Activated CD4-positive, alpha-beta T cell treated with anti-CD3 and anti-CD28 coated beads, Interleukin-2, Interleukin-4, amounts not matched to agents 100 ng/mL and 50 ng/mL, durations not matched to agents 16 hours and 8 hours (primary cell): ENCODE data around the gene WWOX.
"Not testable (repeated sequence)": the region's sequence is repeated elsewhere in the genome, so short reads cannot be mapped to it uniquely, and the experiment has no call there.

Experiments used
- DNase-seq: peaks from one replicate; pipeline ENCODE4 v3.0.0-alpha.2; 2020; ENCODE audit warnings: low spot score

WWOX gene

DNA sequence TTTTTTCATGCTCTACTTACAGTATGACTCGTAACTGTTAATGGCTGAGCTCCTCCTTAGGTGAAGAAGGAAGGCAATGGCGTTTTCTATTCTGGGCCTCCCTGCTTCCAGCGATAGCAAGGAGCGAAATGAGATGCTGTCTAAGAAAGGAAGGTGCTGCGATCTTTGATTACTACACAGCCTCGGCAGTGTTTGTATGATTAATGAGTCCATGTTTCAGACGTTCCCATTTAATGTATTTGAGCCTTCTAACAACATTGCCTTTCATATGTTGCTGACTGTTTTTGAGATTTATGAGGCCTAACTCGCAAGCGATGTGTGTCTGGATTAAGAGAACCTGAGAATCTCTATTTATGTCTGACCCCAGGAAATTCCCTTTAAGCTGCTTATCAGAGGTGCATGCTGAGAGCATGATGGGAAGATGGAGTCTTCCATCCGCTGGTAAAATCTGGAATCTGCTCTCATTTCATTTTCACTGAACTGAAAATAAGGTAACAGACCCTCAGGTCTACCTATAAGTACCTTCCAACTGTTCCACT lies 403.4 kb downstream of the WWOX start:
- DNase-seq, result no peak

DNA sequence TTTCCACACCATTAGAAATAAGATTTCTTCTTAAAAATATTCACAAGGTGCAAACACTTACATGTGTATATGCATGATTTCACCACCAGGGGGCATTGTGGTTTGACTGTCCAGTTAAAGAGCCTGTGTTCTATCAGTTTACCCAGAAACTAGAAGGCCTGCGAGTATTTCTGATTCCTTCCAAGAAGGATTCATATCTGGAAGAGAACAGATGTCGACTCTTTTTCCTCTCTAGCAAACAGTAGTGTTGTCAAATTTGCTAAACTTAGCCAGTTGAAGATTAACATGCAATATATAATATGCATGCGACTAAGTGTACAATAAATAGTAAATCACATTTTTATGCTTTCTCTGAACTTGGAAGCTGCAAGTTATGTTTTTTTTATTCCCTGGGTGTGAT lies 404.1 kb downstream of the WWOX start:
- DNase-seq, result peak; percentile 65

DNA sequence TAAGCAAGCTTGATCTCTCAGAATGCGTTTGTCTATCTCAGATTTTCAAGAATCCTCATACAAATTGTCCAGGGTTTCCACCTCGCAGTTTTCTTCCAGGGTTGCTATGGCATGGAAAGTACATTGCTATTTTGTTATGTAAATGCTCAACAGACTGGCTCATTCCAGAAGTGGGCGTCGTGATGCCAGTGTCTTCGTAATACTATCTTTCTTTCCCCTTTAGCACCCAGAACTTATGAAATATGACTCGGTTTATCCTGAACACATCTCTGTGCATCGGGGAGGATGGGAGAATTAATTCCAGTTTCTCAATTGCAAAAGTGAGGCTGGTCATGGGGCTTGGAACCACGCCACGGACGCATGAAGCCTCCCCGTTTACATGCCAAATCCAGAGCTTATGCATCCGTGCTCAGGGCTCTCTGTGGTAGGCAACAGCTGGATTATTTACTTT lies 405.0 kb downstream of the WWOX start:
- DNase-seq, result no peak

DNA sequence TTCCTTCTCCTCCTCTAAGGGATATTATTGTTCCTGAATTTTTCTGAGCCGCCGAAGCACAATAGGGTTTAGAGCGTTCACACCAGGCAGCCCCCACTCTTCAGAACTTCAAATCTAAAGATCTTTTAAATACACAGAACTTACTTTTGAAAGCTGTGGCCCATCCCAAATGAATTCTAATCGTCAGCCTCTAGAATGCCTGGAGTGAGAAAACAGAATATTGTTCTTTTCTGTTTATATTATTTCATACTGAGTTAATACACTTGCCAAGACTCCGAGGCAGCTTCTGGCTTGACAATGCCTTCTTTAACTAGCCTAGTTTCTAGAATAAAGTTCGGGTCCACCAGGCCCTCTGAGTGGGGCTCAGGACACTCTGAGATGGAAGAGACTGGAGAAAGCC lies 405.6 kb downstream of the WWOX start:
- DNase-seq, result no peak

DNA sequence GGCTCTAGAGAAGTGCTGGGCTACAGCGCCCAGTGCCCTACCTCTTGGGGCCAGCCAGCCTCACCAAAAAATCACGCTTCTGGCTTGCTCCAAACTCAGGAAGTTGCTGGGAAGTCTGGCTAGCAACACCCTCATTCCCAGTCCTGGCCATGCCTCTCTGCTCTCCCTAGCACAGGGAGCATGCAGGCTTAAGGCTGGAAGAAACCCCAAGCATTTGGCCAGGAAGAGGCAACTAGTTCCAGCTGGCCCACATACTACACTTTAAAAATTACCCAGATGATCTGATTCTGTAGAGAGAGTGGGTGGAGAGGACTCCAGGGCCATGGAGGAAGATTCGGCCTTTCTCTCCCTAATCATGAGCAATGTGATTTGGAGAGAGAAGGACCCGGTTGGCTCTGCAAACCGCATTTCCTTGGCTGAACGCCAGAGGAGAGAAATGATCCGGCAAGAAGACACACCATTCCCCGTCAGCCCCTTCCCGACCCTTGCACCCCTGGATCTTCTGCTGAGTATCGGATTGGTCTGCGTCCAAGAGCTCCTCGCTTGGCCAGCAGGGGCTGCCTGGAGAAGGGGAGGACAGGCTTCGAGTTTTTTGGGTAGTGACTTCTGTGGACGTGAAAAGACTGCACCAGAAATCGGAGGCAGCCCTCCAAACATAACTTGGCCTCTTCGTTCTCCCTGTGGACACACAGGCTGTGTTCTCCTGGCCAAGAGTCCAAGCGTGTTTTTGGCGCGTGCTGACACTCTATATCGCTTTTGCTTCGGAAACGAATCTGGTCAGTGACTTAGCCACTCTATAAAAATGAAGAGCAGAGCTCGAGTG lies 406.3 kb downstream of the WWOX start:
- no peak for DNase-seq

DNA sequence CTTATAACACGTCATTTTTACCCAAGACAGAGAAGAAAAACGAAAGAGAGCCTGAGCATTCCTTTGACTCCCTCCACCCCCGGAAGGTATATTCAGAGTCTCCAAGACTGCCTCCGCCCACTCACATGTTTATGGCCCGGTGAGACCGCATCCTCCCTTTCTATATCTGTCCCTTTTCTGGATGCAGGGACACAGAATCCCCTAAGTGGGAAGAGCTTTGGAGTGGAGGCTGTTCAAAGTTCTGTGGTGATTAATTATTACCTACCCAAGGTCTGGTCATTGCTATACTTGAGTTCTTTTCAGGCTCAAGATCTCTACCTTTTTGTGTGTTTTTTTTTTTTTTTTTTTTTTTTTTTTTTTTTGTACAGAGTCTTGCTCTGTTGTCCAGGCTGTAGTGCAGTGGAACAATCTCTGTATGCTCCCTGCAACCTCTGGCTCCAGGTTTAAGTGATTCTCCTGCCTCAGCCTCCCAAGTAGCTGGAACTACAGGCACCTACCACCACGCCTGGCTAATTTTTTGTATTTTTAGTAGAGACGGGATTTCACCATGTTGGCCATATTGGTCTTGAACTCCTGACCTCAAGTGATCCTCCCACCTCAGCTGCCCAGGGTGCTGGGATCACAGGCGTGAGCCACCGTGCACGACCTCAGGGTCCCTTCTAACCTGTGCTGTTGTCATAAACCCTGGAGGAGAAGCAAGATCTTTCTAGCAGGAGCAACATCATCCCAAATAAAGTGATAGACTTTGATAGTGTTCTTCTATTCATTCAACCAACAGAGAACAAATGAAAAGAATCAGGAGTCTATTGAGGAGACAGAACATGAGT lies 407.1 kb downstream of the WWOX start:
- DNase-seq, result no peak

DNA sequence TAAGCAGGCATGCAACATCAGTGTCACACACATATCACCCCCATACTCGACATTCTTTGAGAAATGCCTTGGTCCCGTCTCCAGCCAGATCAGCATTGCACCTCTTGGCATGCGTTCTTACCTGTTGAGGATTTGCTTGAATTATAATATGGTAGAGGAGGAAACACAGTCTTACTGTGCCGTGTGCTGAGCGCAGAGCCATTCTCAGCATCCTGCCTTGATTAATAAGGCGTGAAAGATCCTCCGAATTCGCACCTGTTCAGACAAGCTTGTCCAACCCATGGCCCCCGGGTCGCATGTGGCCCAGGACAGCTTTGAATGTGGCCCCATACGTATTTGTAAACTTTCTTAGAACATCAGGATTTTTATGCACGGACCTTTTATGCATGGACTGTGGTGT lies 408.1 kb downstream of the WWOX start:
- no peak for DNase-seq

DNA sequence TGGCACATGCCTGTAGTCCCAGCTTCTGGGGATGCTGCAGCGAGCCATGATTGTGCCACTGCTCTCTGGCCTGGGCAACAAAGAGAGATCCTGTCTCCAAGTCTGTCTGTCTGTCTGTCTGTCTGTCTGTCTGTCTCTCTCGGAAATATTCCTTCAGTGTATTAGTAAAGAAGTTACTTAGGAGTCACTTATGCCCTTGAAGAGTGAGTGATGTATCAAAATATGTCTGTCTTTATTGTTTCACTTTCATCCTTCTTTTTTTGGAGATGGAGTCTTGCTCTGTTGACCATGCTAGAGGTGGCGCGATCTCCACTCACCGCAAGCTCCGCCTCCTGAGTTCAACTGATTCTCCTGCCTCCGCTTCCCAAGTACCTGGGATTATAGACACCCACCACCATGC lies 410.5 kb downstream of the WWOX start:
- no peak for DNase-seq

DNA sequence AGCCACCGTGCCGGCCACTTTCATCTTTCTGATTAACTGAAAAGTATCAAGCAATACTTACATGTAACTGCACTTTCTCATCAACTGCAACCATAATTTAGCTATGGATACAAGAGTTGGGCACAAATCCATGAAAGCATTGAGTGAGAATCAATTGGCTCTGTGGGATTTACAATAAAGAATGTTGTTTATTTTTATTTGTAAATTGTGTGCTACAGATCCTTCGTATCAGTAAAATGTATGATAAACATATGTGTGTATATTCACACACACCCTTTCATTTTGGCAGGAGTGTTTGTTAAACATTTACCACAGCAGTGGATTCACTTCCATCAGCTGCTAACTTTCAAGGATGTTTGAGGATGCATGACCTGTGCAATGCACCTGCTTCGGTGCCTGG lies 411.0 kb downstream of the WWOX start:
- no peak for DNase-seq

DNA sequence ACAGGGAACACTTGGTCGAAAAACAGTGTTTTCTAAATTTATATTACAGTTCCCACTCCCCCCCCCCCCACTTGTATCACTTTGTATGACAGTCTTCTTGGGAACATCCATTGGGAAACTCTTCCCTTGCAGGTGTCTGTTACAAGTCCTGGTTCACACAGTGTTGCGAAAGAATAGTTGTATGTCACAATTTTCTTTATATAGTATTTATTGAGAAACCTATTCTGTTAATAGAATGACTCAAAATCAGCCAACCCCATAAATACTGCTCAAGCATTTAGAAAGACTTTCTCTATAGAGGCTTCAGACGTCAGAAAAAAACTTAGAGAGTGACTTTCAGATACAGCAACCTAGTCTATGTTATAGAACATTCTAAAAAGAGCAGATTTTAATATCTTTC lies 414.4 kb downstream of the WWOX start:
- no peak for DNase-seq

DNA sequence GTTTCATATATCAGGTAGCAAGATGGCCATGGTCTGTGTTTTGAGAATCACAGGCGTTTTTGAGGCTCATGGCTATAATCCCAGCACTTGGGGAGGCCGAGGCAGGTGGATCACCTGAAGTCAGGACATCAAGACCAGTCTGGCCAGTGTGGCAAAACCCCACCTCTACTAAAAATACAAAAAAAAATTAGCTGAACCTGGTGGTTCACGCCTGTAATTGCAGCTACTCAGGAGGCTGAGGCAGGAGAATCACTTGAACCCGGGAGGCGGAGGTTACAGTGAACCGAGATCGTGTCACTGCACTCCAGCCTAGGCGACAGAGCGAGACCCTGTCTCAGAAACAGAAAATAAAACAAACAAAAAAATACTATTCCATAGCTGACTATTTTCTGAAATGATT lies 415.4 kb downstream of the WWOX start:
- DNase-seq, result not testable (repeated sequence)

DNA sequence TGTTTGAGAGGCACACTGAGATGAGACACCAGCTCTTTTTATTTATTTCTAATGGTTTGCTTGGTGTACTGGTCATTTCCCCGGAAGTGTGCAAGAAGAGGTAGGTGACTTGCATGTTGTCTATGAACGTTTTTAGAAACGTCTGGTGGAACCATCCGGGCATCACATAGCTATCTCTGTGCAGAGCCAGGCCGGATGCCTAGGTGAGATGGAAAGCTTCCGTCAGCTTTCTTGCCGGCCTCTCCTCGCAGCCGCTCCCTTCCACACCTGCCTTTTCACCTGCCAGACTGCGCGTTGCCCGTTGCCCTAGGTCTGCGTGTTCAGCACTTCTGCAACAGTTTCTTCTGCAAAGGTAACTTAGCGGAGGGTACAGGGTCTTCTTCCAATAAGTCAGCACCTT lies 416.0 kb downstream of the WWOX start:
- DNase-seq, result no peak

DNA sequence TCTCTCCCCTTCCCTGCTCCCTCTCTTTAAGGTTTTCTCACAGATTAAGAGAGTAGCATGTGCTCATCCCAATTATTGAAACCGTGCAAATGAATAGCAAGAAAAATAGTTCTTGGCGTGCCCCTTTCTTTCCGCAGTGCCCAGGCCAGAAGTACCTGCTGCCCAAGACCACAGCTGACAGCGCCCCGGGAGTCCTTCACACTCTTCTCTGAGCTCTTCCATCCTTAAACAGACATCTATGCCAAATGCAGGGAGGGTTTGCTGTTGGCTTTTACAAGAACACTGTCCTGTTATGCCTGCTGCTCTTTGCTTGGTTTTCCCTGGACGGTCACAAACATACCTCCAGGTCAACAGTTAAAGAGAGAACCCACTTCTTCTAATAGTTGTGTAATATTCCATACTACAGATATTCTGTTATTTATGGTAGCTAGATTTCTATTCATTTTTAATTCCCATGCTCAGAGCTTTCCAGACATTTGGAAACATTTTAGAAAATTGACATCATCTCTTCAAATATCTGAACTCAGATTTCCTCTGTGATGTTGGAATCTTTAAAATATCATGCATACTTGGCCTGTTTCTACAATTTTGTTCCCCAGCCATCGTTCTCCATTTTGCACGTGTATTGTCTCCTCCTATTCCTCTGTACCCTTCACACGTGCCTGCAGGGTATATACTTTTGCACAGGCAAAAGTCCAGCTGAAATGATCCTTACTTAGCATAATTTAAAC lies 416.7 kb downstream of the WWOX start:
- DNase-seq, result no peak

DNA sequence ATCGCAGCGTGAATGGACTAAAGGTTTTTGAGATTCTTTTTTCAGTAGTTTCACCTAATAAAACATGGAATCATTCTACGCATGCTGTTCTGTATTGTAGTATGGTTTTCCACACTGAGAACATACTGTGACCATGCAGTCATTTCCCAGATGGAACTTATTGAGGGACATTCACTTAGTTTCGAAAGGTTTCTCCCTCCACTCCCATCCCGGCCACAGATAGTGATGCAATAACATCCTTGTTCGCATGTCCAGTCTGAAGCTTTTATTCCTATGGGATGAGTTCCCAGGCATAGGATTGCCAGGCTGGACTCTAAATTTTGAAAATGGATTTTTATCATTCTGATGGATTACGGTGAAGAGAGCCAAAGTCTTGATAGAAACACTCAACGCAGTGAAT lies 420.4 kb downstream of the WWOX start:
- no peak for DNase-seq

DNA sequence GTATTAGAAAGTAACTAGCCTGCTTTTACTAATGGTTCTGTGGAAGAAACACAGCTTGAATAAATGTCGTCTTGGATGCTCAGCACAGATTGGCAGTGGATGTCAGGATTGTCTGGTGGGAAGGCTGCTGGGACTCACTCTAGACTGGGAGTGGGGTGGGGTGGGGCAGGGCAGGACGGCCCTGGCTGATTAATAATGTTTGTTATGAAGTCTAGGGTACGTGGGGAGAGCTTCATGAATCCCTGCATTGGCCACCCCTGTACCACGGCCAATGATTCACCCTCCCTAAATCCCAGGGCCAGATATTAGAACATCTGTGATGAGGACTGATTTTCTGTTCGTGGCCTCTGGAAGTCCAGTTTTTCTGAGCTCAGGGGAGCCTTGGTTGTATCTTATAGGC lies 421.0 kb downstream of the WWOX start:
- no peak for DNase-seq

DNA sequence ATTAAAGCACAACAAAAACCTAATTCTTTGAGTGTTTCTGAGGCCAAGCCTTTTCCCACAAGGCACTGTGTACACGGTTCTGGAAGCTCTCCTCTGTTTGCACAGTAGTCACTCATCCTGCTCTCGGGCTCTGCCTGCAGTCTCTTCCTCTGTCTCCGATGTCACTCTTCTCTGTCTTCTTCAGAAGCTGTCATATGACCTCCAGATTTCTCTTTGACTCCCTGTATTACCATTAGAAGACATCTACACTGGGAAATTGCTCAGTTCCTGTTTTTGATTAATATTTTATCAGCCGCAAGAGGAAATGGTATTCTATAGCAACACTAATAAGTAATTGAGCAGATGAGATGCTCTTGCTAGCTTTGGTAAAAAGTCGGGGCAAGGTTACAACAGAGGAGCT lies 422.9 kb downstream of the WWOX start:
- no peak for DNase-seq

DNA sequence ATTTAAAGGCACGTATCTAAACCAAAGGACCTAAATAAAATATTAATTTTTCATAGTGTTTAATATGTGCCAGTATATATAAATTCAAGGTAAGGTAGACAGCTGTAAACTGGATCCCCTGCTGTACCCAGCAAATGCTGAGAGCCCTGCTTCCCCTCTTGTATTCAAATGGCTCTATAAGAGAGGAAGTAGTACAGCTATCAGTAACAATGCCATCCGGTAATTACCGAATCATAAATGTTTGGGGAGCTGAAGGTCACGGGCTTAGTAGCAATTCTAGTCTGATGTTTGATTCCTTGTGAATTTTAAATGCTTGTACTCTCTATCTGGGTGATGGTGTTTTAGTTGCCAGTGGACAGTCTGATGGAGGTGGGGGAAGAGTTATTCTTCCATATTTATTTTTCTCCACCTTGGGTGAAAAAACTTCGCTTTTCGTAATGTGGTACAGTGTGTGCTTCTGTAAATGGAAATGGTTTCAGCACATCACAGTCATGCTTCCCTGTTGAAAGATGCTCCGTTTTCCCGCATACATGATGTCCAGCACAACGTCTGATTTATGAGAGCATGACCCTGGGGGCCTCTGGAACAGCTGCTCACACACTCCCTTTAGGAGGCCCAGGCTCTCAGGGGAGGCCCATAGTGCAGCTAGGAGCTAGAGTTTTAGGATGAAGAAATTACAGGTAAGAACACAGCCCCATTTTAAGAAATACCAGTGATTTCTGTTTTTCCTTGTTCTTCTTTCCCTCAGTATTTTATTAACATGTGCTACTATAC lies 423.9 kb downstream of the WWOX start:
- no peak for DNase-seq

DNA sequence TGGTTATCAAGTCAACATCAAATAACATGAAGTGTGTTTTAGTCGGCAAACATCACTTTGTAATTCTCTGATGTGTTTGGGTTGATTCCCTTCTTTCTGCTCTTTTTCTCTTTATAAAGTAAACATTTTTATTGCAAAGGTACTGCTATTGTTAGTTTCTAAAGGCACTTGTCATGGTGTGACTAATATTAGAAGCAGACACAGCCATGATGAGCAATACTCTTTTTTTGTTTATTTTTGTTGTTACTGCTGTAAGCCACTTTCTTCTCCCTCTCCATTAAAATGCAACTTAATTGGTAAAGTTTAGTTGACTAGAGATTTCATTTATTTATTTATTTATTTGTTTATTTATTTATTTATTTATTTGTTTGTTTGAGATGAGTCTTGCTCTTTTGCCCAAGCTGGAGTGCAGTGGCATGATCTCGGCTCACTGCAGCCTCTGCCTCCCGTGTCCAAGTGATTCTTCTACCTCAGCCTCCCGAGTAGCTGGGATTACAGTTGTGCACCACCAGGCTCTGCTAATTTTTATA lies 424.7 kb downstream of the WWOX start:
- no peak for DNase-seq

DNA sequence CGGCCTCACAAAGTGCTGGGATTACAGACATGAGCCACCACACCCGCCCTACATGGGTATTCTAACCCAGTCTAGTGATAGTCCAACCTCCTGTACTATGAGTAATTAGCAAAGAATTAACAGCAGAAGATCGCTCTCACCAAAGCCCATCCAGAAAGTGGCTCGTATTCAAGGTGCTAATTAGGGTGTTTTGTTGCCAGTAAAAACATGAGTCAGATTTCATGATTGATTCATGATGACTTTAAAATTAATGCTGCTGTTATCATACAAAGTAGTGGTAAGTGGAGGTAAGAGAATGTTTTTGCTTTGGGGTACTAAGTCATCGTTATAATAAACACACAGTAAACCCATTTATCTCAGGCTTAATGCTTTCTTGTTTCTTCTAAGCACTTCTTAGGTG lies 428.8 kb downstream of the WWOX start:
- DNase-seq, result no peak

DNA sequence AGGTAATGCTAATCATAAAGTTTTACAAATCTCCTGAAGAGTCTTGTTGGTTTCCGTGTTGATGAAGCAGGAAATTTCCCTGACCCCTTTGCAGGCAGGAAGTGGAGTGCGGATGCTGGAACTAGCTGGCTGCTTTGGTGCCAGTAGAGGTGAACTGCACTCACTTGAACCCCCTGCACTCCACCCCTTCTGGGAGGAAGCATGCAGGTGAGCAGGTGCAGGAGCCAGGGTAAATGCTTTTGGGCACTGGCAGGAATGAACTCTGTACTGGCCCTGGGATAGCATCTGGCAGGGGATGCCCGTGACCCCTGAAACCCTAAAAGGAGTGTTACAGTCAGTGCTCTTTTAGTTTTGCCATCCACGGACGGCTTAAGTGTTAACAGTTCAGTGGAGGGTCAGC lies 430.4 kb downstream of the WWOX start:
- DNase-seq, result no peak

DNA sequence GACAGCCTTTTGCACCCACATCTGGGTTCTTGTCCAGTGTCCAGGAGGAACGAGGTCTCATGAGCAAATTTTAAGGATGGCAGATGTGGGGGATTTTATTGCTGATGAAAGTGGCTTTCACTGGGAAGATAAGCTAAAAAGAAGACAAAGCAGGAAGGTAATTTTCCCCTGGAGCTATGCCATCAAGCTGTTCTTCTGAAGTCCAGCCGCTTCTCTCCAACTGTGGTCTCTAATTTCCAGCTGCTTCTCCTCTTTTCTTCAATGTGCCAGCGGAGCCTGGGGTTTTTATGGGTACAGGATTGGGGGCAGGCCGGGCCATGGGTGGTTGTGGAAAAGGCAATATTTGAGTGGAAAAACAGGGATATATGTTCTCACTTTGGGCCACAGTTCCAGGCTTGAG lies 430.8 kb downstream of the WWOX start:
- DNase-seq, result no peak
